Kidney capillary endothelial cell (primary cell): Measurements from ENCODE around the gene SRRM3.
A peak's percentile ranks its signal among the peaks of the same experiment; 100 is the strongest.
"Not testable (repeated sequence)": the region's sequence is repeated elsewhere in the genome, so short reads cannot be mapped to it uniquely, and the experiment has no call there.

Experiments
- DNase-seq: peaks from one replicate; pipeline ENCODE4 v3.0.0-alpha.2; 2018; ENCODE audit warnings: low spot score

Gene SRRM3

GRCh38 chr7:76191783-76192240 lies 9.9 kb upstream of the SRRM3 start:
- DNase-seq: peak; percentile 36

GRCh38 chr7:76193466-76193865 lies 8.2 kb upstream of the SRRM3 start:
- DNase-seq: no peak

GRCh38 chr7:76193883-76194282 lies 7.8 kb upstream of the SRRM3 start:
- DNase-seq: no peak

- DNase-seq: no peak
These were observed 4.9 kb upstream of the SRRM3 start for GRCh38 chr7:76196786-76197185.

GRCh38 chr7:76198202-76198601 lies 3.5 kb upstream of the SRRM3 start:
- DNase-seq: no peak

GRCh38 chr7:76202666-76203030 lies 952 bp downstream of the SRRM3 start:
- DNase-seq: no peak

GRCh38 chr7:76204147-76204546 lies 2.5 kb downstream of the SRRM3 start:
- DNase-seq: no peak

- no peak for DNase-seq
These were observed 4.9 kb downstream of the SRRM3 start for GRCh38 chr7:76206633-76207032.

- no peak for DNase-seq
These were observed 7.6 kb downstream of the SRRM3 start for GRCh38 chr7:76209310-76209709.

GRCh38 chr7:76211216-76211615 lies 9.5 kb downstream of the SRRM3 start:
- DNase-seq: no peak

GRCh38 chr7:76215349-76215748 lies 13.7 kb downstream of the SRRM3 start:
- DNase-seq: not testable (repeated sequence)

- DNase-seq: no peak
These were observed 14.8 kb downstream of the SRRM3 start for GRCh38 chr7:76216381-76217082.

GRCh38 chr7:76217942-76218566 lies 16.4 kb downstream of the SRRM3 start:
- no peak for DNase-seq

- no peak for DNase-seq
These were observed 18.7 kb downstream of the SRRM3 start for GRCh38 chr7:76220185-76221057.

- DNase-seq: no peak
These were observed 20.6 kb downstream of the SRRM3 start for GRCh38 chr7:76222333-76222732.

GRCh38 chr7:76222839-76223238 lies 21.1 kb downstream of the SRRM3 start:
- no peak for DNase-seq

GRCh38 chr7:76223286-76223972 lies 21.7 kb downstream of the SRRM3 start:
- no peak for DNase-seq

- DNase-seq: no peak
These were observed 23.0 kb downstream of the SRRM3 start for GRCh38 chr7:76224695-76225094.

GRCh38 chr7:76225379-76225778 lies 23.7 kb downstream of the SRRM3 start:
- DNase-seq: peak; percentile 17

GRCh38 chr7:76225951-76226350 lies 24.3 kb downstream of the SRRM3 start:
- no peak for DNase-seq

- not testable (repeated sequence) for DNase-seq
These were observed 25.3 kb downstream of the SRRM3 start for GRCh38 chr7:76226878-76227423.

- DNase-seq: no peak
These were observed 28.5 kb downstream of the SRRM3 start for GRCh38 chr7:76230214-76230613.
